ENCODE data around the gene FBLN5.
"Not testable (repeated sequence)": the region's sequence is repeated elsewhere in the genome, so short reads cannot be mapped to it uniquely, and the experiment has no call there.

The FBLN5 gene

DNA sequence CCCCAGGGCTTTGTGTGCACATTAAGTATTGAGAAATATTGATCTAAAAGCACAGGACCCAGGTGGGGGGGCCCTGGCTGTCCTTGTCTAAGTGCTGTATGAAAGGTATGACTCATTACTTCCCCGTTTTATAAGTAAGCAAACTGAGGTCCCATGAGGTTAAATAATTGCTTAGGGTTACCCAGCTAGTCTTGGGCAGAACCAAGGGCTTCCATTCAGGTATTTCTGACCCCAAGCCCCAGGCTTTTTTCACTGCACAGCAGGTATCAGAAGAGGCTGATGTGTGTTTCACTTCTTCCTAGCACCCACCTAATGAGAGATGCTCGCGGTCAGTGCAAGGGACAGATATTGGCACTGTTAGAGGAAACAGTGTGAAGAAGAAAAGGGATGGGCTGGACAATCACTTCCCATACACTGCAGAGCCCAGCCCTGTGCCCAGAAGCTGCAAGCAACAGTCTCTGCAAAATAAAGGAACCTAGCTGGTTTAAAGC lies 75.4 kb downstream of the FBLN5 start:
- no peaks in the 10 kb centered on the region for H4K20me1 ChIP-seq (ENCODE audit: control insufficient read depth, insufficient read depth, low read depth, low read length)
- no peaks in the 10 kb centered on the region for H3K79me2 ChIP-seq (ENCODE audit: control insufficient read depth, low read length)
- H3K27me3 ChIP-seq (ENCODE audit: control insufficient read depth, low read length): no peaks in the 10 kb centered on the region
- no peaks in the 10 kb centered on the region for H3K9me2 ChIP-seq (replicated peaks; ENCODE audit: control insufficient read depth, low read length)
- TF ChIP-seq EZH2phosphoT487 (IDR thresholded peaks at IDR 0.05; ENCODE audit: borderline replicate concordance, low read length): no peak
- TF ChIP-seq, protein P1, sequence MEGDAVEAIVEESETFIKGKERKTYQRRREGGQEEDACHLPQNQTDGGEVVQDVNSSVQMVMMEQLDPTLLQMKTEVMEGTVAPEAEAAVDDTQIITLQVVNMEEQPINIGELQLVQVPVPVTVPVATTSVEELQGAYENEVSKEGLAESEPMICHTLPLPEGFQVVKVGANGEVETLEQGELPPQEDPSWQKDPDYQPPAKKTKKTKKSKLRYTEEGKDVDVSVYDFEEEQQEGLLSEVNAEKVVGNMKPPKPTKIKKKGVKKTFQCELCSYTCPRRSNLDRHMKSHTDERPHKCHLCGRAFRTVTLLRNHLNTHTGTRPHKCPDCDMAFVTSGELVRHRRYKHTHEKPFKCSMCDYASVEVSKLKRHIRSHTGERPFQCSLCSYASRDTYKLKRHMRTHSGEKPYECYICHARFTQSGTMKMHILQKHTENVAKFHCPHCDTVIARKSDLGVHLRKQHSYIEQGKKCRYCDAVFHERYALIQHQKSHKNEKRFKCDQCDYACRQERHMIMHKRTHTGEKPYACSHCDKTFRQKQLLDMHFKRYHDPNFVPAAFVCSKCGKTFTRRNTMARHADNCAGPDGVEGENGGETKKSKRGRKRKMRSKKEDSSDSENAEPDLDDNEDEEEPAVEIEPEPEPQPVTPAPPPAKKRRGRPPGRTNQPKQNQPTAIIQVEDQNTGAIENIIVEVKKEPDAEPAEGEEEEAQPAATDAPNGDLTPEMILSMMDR (IDR thresholded peaks at IDR 0.05; ENCODE audit: low read depth, low read length, poor library complexity, severe bottlenecking): no peak
- H3K9me3 ChIP-seq (ENCODE audit: control insufficient read depth, insufficient read depth, low read length): no peaks in the 10 kb centered on the region
- H3K4me2 ChIP-seq (ENCODE audit: low read length): peak overlapping the region; percentile 81
- peaks cover 7% of the 10 kb centered on the region; the same call in 1 of the 2 replicates for H3F3A ChIP-seq (ENCODE audit: control insufficient read depth, insufficient read depth)
- H3K27ac ChIP-seq (ENCODE audit: low read depth, low read length): peak overlapping the region; percentile 84
- H3K36me3 ChIP-seq (ENCODE audit: control insufficient read depth, low read length): no peaks in the 10 kb centered on the region
- H3K4me3 ChIP-seq (ENCODE audit: low read length): peak overlapping the region; percentile 68
- H3K4me1 ChIP-seq (ENCODE audit: control insufficient read depth, low read length): peaks cover 72% of the 10 kb centered on the region

DNA sequence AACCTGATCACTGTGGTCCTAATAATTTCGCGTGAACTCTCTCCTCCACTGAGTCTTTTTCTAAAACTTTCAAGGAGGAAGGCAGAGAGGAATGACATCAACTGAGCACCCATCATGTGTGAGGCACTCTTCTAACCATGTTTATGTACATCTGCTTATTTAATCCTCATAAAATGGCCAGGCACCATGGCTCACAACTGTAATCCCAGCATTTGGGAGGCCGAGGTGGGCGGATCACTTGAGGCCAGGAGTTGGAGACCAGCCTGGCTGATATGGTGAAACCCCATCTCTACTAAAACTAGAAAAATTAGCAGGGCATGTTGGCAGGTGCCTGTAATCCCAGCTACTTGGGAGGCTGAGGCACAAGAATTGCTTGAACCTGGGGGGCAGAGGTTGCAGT lies 76.1 kb downstream of the FBLN5 start:
- not testable (repeated sequence) for H3K9me3 ChIP-seq (ENCODE audit: control insufficient read depth, insufficient read depth, low read length)

DNA sequence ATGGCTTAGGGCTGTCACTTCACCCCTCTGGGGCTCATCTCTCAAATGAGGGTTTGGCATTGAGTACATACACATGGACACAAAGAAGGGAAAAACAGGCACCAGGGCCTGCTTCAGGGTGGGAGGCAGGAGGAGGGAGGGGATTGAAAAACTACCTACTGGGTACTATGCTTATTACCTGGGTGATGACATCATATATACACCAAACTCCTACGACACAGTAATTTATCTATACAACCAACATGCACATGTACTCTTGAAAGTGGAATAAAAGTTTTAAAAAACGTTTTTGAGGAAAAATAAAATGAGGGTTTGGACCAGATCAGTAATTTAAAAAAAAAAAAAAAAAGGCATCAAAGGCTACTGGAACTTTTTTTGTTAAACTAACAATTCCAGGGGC lies 76.6 kb downstream of the FBLN5 start:
- Histone ChIP-seq H3K27ac (ENCODE audit: low read depth, low read length) (no peak overlapping the region), H3K9me3 (ENCODE audit: control insufficient read depth, insufficient read depth, low read length) (no peaks in the 10 kb centered on the region), H4K20me1 (ENCODE audit: control insufficient read depth, insufficient read depth, low read depth, low read length) (no peaks in the 10 kb centered on the region), H3K27me3 (ENCODE audit: control insufficient read depth, low read length) (no peaks in the 10 kb centered on the region), H3K36me3 (ENCODE audit: control insufficient read depth, low read length) (no peaks in the 10 kb centered on the region), H3K9me2 (replicated peaks; ENCODE audit: control insufficient read depth, low read length) (no peaks in the 10 kb centered on the region), H3K4me2 (ENCODE audit: low read length) (no peak overlapping the region), H3K4me3 (ENCODE audit: low read length) (no peak overlapping the region), H3K79me2 (ENCODE audit: control insufficient read depth, low read length) (no peaks in the 10 kb centered on the region), H3K4me1 (ENCODE audit: control insufficient read depth, low read length) (peaks cover 77% of the 10 kb centered on the region), H3F3A (ENCODE audit: control insufficient read depth, insufficient read depth) (peaks cover 7% of the 10 kb centered on the region; the same call in 1 of the 2 replicates)
- TF ChIP-seq, protein P1 (IDR thresholded peaks at IDR 0.05; ENCODE audit: low read depth, low read length, poor library complexity, severe bottlenecking): no peak
- no peak for TF ChIP-seq EZH2phosphoT487 (IDR thresholded peaks at IDR 0.05; ENCODE audit: borderline replicate concordance, low read length)

More for the DNA sequence above, 76.1 kb downstream of the FBLN5 start:
- Histone ChIP-seq H3K4me2 (ENCODE audit: low read length) (peak overlapping the region; percentile 81; the same call in 1 of the 2 replicates), H3K4me1 (ENCODE audit: control insufficient read depth, low read length) (peaks cover 77% of the 10 kb centered on the region)
- H3K9me2 ChIP-seq (replicated peaks; ENCODE audit: control insufficient read depth, low read length); H3K27ac ChIP-seq (ENCODE audit: low read depth, low read length); H3F3A ChIP-seq (ENCODE audit: control insufficient read depth, insufficient read depth); H3K27me3 ChIP-seq (ENCODE audit: control insufficient read depth, low read length); H3K36me3 ChIP-seq (ENCODE audit: control insufficient read depth, low read length); H3K79me2 ChIP-seq (ENCODE audit: control insufficient read depth, low read length); H3K4me3 ChIP-seq (ENCODE audit: low read length); H4K20me1 ChIP-seq (ENCODE audit: control insufficient read depth, insufficient read depth, low read depth, low read length): not testable (repeated sequence)

DNA sequence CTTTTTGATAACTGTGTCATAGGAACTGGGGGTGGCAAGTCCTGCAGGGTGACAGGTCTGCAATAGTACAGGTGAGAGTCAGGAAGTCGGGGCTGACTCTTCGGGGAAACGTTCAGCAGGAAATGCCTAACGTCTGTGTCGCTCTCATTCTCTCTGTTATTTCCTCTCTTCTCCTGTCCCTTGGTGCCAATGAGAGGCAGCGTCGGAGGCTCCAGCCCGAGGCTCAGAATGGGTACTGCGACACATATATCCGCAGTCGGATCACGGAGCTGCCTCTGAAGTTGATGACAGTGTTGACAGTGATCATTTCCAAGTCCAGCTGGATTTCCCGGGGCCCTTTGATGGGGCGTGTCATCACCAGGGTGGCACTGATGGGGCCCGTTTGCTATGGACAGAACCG lies 77.5 kb downstream of the FBLN5 start:
- H3K4me1 ChIP-seq (ENCODE audit: control insufficient read depth, low read length): peaks cover 70% of the 10 kb centered on the region
- no peak overlapping the region for H3K27ac ChIP-seq (ENCODE audit: low read depth, low read length)
- no peaks in the 10 kb centered on the region for H3K36me3 ChIP-seq (ENCODE audit: control insufficient read depth, low read length)
- TF ChIP-seq EZH2phosphoT487 (IDR thresholded peaks at IDR 0.05; ENCODE audit: borderline replicate concordance, low read length): no peak
- TF ChIP-seq, protein P1 (IDR thresholded peaks at IDR 0.05; ENCODE audit: low read depth, low read length, poor library complexity, severe bottlenecking): no peak
- H3K4me3 ChIP-seq (ENCODE audit: low read length): no peak overlapping the region
- peak overlapping the region; percentile 46 for H3K4me2 ChIP-seq (ENCODE audit: low read length)
- H4K20me1 ChIP-seq (ENCODE audit: control insufficient read depth, insufficient read depth, low read depth, low read length): no peaks in the 10 kb centered on the region
- peaks cover 7% of the 10 kb centered on the region; the same call in 1 of the 2 replicates for H3F3A ChIP-seq (ENCODE audit: control insufficient read depth, insufficient read depth)
- no peaks in the 10 kb centered on the region for H3K9me3 ChIP-seq (ENCODE audit: control insufficient read depth, insufficient read depth, low read length)
- H3K27me3 ChIP-seq (ENCODE audit: control insufficient read depth, low read length): no peaks in the 10 kb centered on the region
- H3K79me2 ChIP-seq (ENCODE audit: control insufficient read depth, low read length): no peaks in the 10 kb centered on the region
- no peaks in the 10 kb centered on the region for H3K9me2 ChIP-seq (replicated peaks; ENCODE audit: control insufficient read depth, low read length)
